Heart left ventricle (tissue), 13 donors: Measurements from ENCODE around the gene DHRS1.

Experiments used
- CTCF ChIP-seq, 12 donors: fragments of 200-600 bp; sonication (generic) in 4 of 12; IDR thresholded peaks; one replicate each; pipeline versions ENCODE4 v1.5.0 to v1.8.0; 2018 to 2022; ENCODE audit warnings: antibody characterized with exemption in 12 of 12, mild to moderate bottlenecking in 5 of 12
- POLR2A ChIP-seq, 2 donors: fragments of 450-650 bp; IDR thresholded peaks; one replicate each; pipeline ENCODE4 v1.6.1; 2017; ENCODE audit warnings: antibody characterized with exemption in 2 of 2, mild to moderate bottlenecking in 2 of 2, moderate library complexity in 2 of 2
- donor health status: ischemic (EF 13 %, LVEDD 7.1; RV severe dilation, severe dysfunction).
- donor health status: DM: no; HTN: yes; CAD: no.
- donor health status: DM: no; HTN: no; CAD: no.
- donor health status: ischemic (EF 25% LVEDD 6.9; RV normal size, moderate dysfunction).
- donor health status: ischemic (EF 25% LVEDD 5.7; RV mildly dilated, moderate dysfunction).
- donor health status: ischemic (EF 35%, LVEDD 5.7; RV mildly dilated, moderate dysfunction).
- donor health status: nonischemic (EF 11% LVEDD 7.7; RV severe dilation, severe dysfunction).
- donor health status: DM: yes; HTN: yes; CAD: no.
- donor health status: PGD.
- donor health status: ischemic (EF 29% LVEDD 5.4; RV normal size, mild dysfunction).
- donor health status: nonischemic (EF 23%, LVEDD 6.1; RV moderate dilation, normal function).

DNA sequence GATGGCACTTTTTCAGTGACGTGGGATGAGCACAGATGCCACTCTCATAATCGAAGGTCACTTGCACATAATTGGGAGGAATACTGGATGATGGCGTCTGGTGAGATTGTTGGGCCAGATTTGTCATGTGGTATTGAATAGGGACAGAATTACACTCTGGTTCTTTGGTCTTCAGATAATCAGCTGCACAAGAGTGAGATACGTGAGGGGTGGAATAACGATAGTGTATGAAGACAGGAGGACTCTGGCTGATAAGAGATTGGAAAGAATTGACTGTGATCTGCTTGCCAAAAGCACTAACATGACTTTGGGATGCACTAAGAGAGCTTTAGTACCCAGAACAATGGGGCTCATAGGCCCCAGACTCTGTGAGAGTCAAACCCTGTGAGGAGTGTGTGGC, 21.2 kb downstream of the DHRS1 start:
- TF ChIP-seq CTCF (IDR thresholded peaks at IDR 0.05) (no peak), POLR2A (IDR thresholded peaks at IDR 0.05) (no peak)
